AG04449 (cell line): ENCODE data around the gene KCNC3.
"Not testable (repeated sequence)": the region's sequence is repeated elsewhere in the genome, so short reads cannot be mapped to it uniquely, and the experiment has no call there.

ENCODE experiments used
- CTCF ChIA-PET: fragments of 350-600 bp; formaldehyde crosslinking; extraction: SDS; loops from one replicate; lab custom pipeline; 2021; ENCODE audit warnings: antibody characterized with exemption; lab: Yijun Ruan, JAX
- POLR2A ChIA-PET: fragments of 400-600, 350-600 bp; formaldehyde crosslinking; extraction: SDS; loops from one replicate; lab custom pipeline; 2020; ENCODE audit warnings: antibody characterized with exemption, inconsistent platforms; lab: Yijun Ruan, JAX
- DNase-seq: peaks from one replicate; pipeline ENCODE4 v3.0.0-alpha.2; 2010; ENCODE audit warnings: low read depth, low spot score
- H3K4me3 ChIP-seq: 2 replicates; pipeline ENCODE4 v1.5.1; 2011; ENCODE audit warnings: low read depth, mild to moderate bottlenecking, control low read depth, low read length
- CTCF ChIP-seq: IDR thresholded peaks from one replicate; pipeline ENCODE4 v1.5.1; 2011; ENCODE audit warnings: mild to moderate bottlenecking, moderate library complexity, low read length, control low read depth, inconsistent platforms; ENCODE audit not compliant: insufficient read depth; ENCODE audit errors: missing control alignments

KCNC3 gene

DNA sequence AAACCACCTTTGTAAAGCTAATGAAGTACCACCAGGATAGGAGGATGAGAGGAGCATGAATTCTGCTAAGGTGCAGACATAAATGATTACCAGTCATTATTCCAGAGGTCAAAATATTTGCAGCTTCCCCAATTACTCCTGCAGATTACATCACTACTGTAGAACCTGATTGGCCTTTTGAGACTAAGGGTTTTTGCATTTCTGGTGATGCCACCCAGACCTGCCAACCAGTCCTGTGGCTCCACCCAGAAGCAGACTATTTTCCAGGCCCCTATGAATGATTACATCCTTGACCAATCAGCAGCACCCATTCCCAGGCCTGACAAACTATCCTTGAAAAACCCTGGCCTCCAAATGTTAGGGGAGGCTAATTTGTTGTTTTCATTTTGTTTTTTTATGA is 11.2 kb upstream of the KCNC3 start:
- CTCF ChIA-PET = interaction anchor here (1.0 kb wide), 1 partner anchor 12 kb away, joined by 3 read pairs; no protein-coding TSS in a partner anchor
- no peak for DNase-seq
- POLR2A ChIA-PET = no interaction called here
- no peak for TF ChIP-seq CTCF
- H3K4me3 ChIP-seq = no peak overlapping the region

DNA sequence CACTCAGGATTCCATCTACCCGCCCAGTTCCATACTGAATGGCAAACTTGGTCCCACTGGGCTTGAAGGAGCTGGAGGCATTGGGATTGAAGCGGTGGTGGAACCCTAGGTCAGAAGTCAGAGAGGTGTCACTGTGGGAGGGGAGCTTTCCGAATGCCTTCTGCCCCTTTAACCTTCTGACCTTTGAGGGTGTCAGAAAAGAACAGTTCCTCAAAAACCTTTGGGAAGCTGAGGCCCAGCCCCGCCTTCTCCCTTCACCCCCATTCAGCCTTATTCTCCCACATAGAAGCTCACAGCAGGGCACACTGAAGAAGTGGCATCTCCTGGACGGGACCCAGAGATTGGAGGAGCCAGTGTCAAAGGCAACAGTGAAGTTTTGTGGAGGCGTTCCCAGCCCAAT is 7.9 kb upstream of the KCNC3 start:
- CTCF ChIA-PET = interaction anchor here (0.6 kb wide), 1 partner anchor 326 kb away, joined by 3 read pairs; no protein-coding TSS in a partner anchor
- H3K4me3 ChIP-seq, POLR2A ChIA-PET, DNase-seq: not testable (repeated sequence)

- no peak for TF ChIP-seq CTCF
- no peak for DNase-seq
- H3K4me3 ChIP-seq = no peak overlapping the region
- ChIA-PET CTCF (interaction anchor here (1.6 kb wide), 1 partner anchor 16 kb away, joined by 4 read pairs; no protein-coding TSS in a partner anchor), POLR2A (no interaction called here)
These were observed 5.7 kb upstream of the KCNC3 start for GRCh38 chr19:50334741-50335421.

- ChIA-PET POLR2A (interaction anchor here (0.8 kb wide), 1 partner anchor 23 kb away, joined by 3 read pairs; no protein-coding TSS in a partner anchor), CTCF (interaction anchor here (1.0 to 1.6 kb wide), 3 partner anchors 15 to 24 kb away, joined by 4 to 5 read pairs (median 4); no protein-coding TSS in a partner anchor)
- no peak for TF ChIP-seq CTCF
- H3K4me3 ChIP-seq = peak overlapping the region; percentile 65
- DNase-seq = no peak
These were observed 4.8 kb upstream of the KCNC3 start for GRCh38 chr19:50333737-50334617.

DNA sequence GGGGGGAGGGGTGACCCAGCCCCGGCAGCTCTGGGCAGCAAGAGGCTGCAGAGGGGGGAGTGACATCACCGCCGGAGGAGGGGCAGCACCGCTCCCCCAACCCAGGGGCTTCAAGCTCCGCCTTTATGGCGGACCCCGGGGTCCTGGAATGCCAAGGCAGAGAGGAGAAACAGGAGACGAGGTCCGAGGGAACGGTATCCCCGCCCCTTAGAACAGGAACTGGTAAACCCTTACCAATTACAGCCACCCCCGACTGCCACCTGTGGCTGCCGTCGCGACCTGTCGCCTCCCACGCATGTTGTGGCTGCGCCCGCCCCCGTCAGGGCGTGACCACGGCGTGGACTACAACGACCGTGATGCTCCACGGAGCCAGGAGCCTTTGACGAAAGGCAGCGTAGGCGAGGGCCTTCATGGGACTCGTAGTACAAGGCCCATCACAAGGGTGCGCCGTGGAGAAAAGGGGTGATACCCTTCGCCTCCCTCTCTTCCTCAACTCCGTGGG is 4.1 kb upstream of the KCNC3 start:
- no peak for TF ChIP-seq CTCF
- ChIA-PET CTCF (interaction anchor here (1.0 to 1.6 kb wide), 4 partner anchors 15 to 372 kb away, joined by 3 to 5 read pairs (median 4); no protein-coding TSS in a partner anchor), POLR2A (interaction anchor here (0.8 kb wide), 1 partner anchor 24 kb away, joined by 3 read pairs; no protein-coding TSS in a partner anchor)
- DNase-seq = peak; percentile 12
- H3K4me3 ChIP-seq = peak overlapping the region; percentile 65

GRCh38 chr19:50332244-50333038 is 3.3 kb upstream of the KCNC3 start:
- ChIA-PET POLR2A (no interaction called here), CTCF (interaction anchor here (0.9 to 1.3 kb wide), 3 partner anchors 19 to 373 kb away, joined by 3 to 4 read pairs (median 3); no protein-coding TSS in a partner anchor)
- H3K4me3 ChIP-seq = no peak overlapping the region
- DNase-seq = no peak
- TF ChIP-seq CTCF = no peak
